ENCODE data around the gene ZNF467. TPM values are rescaled to one million over a fixed set of nuclear protein-coding genes. Genes with fewer than 3 reads are reported as not detected.

ZNF467 gene
- total and polyA plus RNA-seq, 7 donors, result 0.87 to 2.8 (median 1.7) TPM

DNA sequence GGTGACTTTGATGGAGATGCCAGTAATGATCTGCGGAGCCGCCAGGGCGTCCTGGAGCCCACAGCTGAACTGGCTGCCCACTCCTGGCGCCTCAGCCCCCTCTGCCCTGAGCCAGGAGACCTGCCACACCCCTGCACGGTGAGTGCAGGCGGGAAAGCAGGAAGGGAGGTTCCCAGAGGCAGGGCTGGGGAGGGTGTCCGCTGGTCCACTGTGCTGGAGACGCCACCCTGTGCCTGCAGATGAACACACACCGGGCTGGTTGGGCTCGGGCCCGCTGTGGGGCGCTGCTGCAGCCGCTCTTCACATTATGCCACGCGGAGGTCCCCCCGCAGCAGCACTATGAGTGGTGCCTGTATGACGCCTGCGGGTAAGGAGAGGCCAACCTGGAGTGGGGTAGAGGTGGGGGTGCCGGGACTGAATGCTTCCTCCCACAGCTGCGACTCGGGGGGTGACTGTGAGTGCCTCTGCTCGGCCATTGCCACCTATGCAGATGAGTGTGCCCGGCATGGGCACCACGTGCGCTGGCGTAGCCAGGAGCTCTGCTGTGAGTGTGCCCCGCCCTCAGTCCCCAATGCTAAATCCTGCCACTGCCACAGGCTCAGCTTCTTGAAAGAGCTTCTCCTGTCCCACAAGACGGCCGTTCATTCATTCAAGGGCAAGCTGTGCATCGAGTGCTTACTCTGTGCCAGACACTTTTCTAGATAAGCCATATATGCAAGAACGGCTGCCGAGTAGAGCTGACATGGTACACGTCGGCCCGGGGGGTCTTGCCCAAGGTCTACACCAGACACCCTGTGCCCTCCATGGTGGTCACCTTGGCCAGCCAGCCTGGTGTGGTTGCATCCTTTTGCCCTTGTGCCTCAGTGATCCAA is 14.3 kb upstream of the ZNF467 start:
- peaks cover 0 to 46% (median 10%) of the 10 kb centered on the region in 3 donors for H3K27me3 ChIP-seq (ENCODE audit: insufficient read depth in 3 of 3, low read length in 2 of 3)
- ATAC-seq (peak in 3 of 4 donors; percentile 15 to 52 (median 22)), DNase-seq (no peak)
- no peak overlapping the region for H3K27ac ChIP-seq
- intact Hi-C loops (cut with DNase I), result no loop called here
- H3K4me3 ChIP-seq, result no peak overlapping the region
- TF ChIP-seq CTCF (IDR thresholded peaks at IDR 0.05), result no peak
- WGBS, 3 donors, result 24 to 49% (median 49%) methylated on average over 35 of the region's 35 CpGs
- no peaks in the 10 kb centered on the region for H3K9me3 ChIP-seq
- H3K4me1 ChIP-seq, result no peaks in the 10 kb centered on the region
- no peaks in the 10 kb centered on the region for H3K36me3 ChIP-seq (ENCODE audit: insufficient read depth in 1 of 2, low read depth in 1 of 2)

DNA sequence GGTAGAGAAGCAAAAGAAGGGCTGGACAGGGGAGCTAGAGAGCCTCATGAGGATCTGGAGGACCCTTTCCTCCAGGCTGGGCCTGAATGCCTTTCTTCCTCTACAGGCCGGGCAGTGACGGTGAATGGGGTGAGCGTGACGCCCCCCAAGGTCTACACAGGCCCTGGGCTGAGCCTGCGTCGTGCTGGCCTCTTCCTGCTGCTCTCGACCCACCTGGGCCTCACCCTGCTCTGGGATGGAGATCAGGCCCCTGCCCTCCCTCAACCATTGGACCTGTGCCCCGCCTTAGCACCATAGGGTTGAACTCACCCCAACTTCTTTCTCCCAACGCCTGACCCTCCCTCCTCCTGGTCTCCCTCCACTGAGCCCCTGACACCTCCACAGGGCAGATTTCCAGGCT is 12.6 kb upstream of the ZNF467 start:
- Histone ChIP-seq H3K4me1 (no peaks in the 10 kb centered on the region), H3K27me3 (ENCODE audit: insufficient read depth in 3 of 3, low read length in 2 of 3) (peaks cover 0 to 36% (median 10%) of the 10 kb centered on the region in 3 donors)
- TF ChIP-seq CTCF (IDR thresholded peaks at IDR 0.05), result no peak

GRCh38 chr7:149785402-149785801 is 12.0 kb upstream of the ZNF467 start:
- ATAC-seq (no peak), DNase-seq (no peak)
- Histone ChIP-seq H3K9me3 (no peaks in the 10 kb centered on the region), H3K4me3 (no peak overlapping the region), H3K27me3 (ENCODE audit: insufficient read depth in 3 of 3, low read length in 2 of 3) (peaks cover 0 to 30% (median 5%) of the 10 kb centered on the region in 3 donors), H3K4me1 (no peaks in the 10 kb centered on the region), H3K27ac (no peak overlapping the region), H3K36me3 (ENCODE audit: insufficient read depth in 1 of 2, low read depth in 1 of 2) (no peaks in the 10 kb centered on the region)
- 89 to 93% (median 93%) methylated on average over 15 of the region's 15 CpGs for WGBS, 3 donors
- no peak for TF ChIP-seq CTCF (IDR thresholded peaks at IDR 0.05)
- intact Hi-C loops (cut with DNase I), result no loop called here

More for the DNA sequence above, 12.6 kb upstream of the ZNF467 start:
- Histone ChIP-seq H3K4me3 (no peak overlapping the region), H3K36me3 (ENCODE audit: insufficient read depth in 1 of 2, low read depth in 1 of 2) (no peaks in the 10 kb centered on the region), H3K27ac (no peak overlapping the region), H3K9me3 (no peaks in the 10 kb centered on the region)
- WGBS, 3 donors, result 89 to 94% (median 89%) methylated on average over 8 to 9 of the region's 9 CpGs
- intact Hi-C loops (cut with DNase I), result no loop called here
- ATAC-seq, result no peak
- no peak for DNase-seq

GRCh38 chr7:149784251-149784608 is 10.8 kb upstream of the ZNF467 start:
- WGBS, 3 donors, result 76 to 84% (median 78%) methylated on average over 5 of the region's 5 CpGs
- ATAC-seq, result no peak
- intact Hi-C loops (cut with DNase I), result no loop called here
- no peak for DNase-seq
- no peaks in the 10 kb centered on the region for H3K4me1 ChIP-seq
- H3K4me3 ChIP-seq, result no peak overlapping the region
- H3K36me3 ChIP-seq (ENCODE audit: insufficient read depth in 1 of 2, low read depth in 1 of 2), result no peaks in the 10 kb centered on the region
- H3K27me3 ChIP-seq (ENCODE audit: insufficient read depth in 3 of 3, low read length in 2 of 3), result peaks cover 0 to 19% (median 0%) of the 10 kb centered on the region in 3 donors
- H3K9me3 ChIP-seq, result no peaks in the 10 kb centered on the region
- no peak for TF ChIP-seq CTCF (IDR thresholded peaks at IDR 0.05)
- H3K27ac ChIP-seq, result no peak overlapping the region

All from psoas muscle (tissue), 8 donors.